Activated T-cell treated with anti-CD3 and anti-CD28 coated beads, Interleukin-2, amount 50 U/mL, for 4 hours (primary cell): Measurements from ENCODE around the gene PNMA8C. TPM values are rescaled to one million over a fixed set of nuclear protein-coding genes. Genes with fewer than 3 reads are reported as not detected.
"Not testable (repeated sequence)": the region's sequence is repeated elsewhere in the genome, so short reads cannot be mapped to it uniquely, and the experiment has no call there.

Source experiments
- ATAC-seq, 2 donors: fragments of 200-7000 bp; cut with Tn5 transposase; one replicate each; pipeline ENCODE4 v1.10.0; 2021
- DNase-seq: peaks from one replicate; pipeline ENCODE4 v3.0.0-alpha.2; 2020
- H3K27me3 Mint-ChIP-seq: one replicate; pipeline ENCODE4 v1.8.0; 2021; ENCODE audit warnings: low read depth, mixed read lengths
- H3K36me3 Mint-ChIP-seq: one replicate; pipeline ENCODE4 v1.8.0; 2022; ENCODE audit warnings: mixed read lengths; ENCODE audit not compliant: insufficient read depth
- H3K4me1 Mint-ChIP-seq: one replicate; pipeline ENCODE4 v1.8.0; 2021; ENCODE audit warnings: low read depth, mixed read lengths
- H3K4me3 Mint-ChIP-seq: one replicate; pipeline ENCODE4 v1.8.0; 2021; ENCODE audit warnings: mild to moderate bottlenecking, moderate library complexity, mixed read lengths
- H3K9me3 Mint-ChIP-seq: one replicate; pipeline ENCODE4 v1.8.0; 2021; ENCODE audit warnings: mixed read lengths
- total RNA-seq, 3 donors: library from RNA; stranded (reverse); gene quantifications; one replicate each; pipeline ENCODE4 v1.2.1, GENCODE V29; 2021

Gene PNMA8C
- total RNA-seq, 3 donors from 2014 or later = not detected

DNA sequence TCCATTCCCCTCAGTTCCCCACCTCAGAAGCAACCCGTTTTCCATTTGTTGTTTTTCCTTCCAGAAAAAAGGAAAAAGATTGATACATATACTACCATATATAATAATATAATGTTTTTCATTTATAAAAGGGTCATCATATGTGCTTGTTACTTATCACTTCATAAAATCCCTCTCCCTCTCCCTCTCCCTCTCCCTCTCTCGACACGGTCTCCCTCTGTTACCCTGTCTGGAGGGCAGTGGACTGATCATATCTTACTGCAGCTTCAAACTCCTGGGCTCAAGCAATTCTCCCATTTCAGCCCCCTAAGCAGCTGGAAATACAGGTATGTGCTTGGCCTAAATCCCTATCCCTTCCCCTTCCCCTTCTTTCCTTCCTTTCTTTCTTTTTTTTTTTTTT is 25.5 kb upstream of the PNMA8C start:
- no peak overlapping the region for H3K4me3 Mint-ChIP-seq
- no peaks in the 10 kb centered on the region for H3K4me1 Mint-ChIP-seq
- DNase-seq = no peak
- no peak for ATAC-seq
- peaks cover 2% of the 10 kb centered on the region for H3K36me3 Mint-ChIP-seq
- peaks cover 35% of the 10 kb centered on the region for H3K27me3 Mint-ChIP-seq
- peaks cover 7% of the 10 kb centered on the region for H3K9me3 Mint-ChIP-seq

DNA sequence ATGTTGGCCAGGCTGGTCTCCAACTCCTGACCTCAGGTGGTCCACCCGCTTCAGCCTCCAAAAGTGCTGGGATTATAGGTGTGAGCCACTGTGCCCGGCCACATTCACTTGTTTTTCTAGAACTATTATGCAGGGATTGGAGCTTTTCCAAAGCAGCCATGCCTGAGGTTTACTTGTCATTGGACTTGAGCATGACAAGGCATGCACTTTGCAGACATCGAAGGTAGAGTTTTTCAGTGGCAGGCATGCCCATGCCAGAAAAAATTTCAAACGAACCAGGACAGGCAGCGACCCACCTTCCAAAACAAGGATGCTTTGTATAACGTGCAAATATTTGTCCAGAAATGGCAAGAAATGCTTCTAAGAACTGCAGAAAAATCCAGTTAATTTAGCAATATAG is 24.9 kb upstream of the PNMA8C start:
- peaks cover 2% of the 10 kb centered on the region for H3K36me3 Mint-ChIP-seq

GRCh38 chr19:46452186-46452585 is 23.4 kb upstream of the PNMA8C start:
- Mint-ChIP-seq H3K9me3 (peaks cover 8% of the 10 kb centered on the region), H3K27me3 (peaks cover 33% of the 10 kb centered on the region), H3K4me3 (no peak overlapping the region), H3K4me1 (no peaks in the 10 kb centered on the region), H3K36me3 (peaks cover 2% of the 10 kb centered on the region)
- DNase-seq (no peak), ATAC-seq (no peak)

More for the DNA sequence above, 24.9 kb upstream of the PNMA8C start:
- Mint-ChIP-seq H3K4me1 (no peaks in the 10 kb centered on the region), H3K27me3 (peaks cover 36% of the 10 kb centered on the region), H3K9me3 (peaks cover 8% of the 10 kb centered on the region), H3K4me3 (no peak overlapping the region)
- no peak for ATAC-seq
- no peak for DNase-seq

- no peaks in the 10 kb centered on the region for H3K4me1 Mint-ChIP-seq
- H3K4me3 Mint-ChIP-seq = no peak overlapping the region
- no peak for DNase-seq
- no peak for ATAC-seq
- peaks cover 27% of the 10 kb centered on the region for H3K27me3 Mint-ChIP-seq
- H3K9me3 Mint-ChIP-seq = peaks cover 8% of the 10 kb centered on the region
- peaks cover 2% of the 10 kb centered on the region for H3K36me3 Mint-ChIP-seq
These were observed 22.6 kb upstream of the PNMA8C start for GRCh38 chr19:46451352-46451751.

- Mint-ChIP-seq H3K27me3 (peaks cover 28% of the 10 kb centered on the region), H3K4me3 (no peak overlapping the region), H3K36me3 (peaks cover 2% of the 10 kb centered on the region), H3K4me1 (no peaks in the 10 kb centered on the region), H3K9me3 (peaks cover 8% of the 10 kb centered on the region)
- ATAC-seq (no peak), DNase-seq (no peak)
These were observed 22.0 kb upstream of the PNMA8C start for GRCh38 chr19:46450737-46451136.

- Mint-ChIP-seq H3K4me1 (no peaks in the 10 kb centered on the region), H3K36me3 (peaks cover 2% of the 10 kb centered on the region), H3K4me3 (no peak overlapping the region), H3K9me3 (peaks cover 8% of the 10 kb centered on the region), H3K27me3 (peaks cover 19% of the 10 kb centered on the region)
- DNase-seq (no peak), ATAC-seq (no peak)
These were observed 20.5 kb upstream of the PNMA8C start for GRCh38 chr19:46449228-46449627.

DNA sequence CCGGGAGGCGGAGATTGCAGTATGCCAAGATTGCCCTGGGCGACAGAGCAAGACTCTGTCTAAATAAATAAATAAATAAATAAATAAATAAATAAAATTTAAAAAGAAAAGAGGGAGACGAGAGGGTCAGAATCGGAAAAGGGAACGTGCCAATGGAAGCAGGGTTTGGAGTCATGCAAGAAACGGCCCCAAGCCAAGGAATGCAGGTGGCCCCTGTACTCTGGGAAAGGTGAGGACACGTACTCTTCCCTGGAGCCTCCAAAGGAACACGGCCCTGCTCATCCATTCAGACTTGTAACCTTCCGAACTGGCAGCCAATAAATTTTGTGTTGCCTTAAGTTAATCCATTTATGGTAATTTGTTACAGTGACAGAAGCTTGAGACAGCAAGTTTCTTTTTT is 19.9 kb upstream of the PNMA8C start:
- Mint-ChIP-seq H3K4me1 (no peaks in the 10 kb centered on the region), H3K9me3 (peaks cover 8% of the 10 kb centered on the region), H3K27me3 (peaks cover 18% of the 10 kb centered on the region), H3K36me3 (peaks cover 2% of the 10 kb centered on the region), H3K4me3 (no peak overlapping the region)
- DNase-seq (no peak), ATAC-seq (no peak)

DNA sequence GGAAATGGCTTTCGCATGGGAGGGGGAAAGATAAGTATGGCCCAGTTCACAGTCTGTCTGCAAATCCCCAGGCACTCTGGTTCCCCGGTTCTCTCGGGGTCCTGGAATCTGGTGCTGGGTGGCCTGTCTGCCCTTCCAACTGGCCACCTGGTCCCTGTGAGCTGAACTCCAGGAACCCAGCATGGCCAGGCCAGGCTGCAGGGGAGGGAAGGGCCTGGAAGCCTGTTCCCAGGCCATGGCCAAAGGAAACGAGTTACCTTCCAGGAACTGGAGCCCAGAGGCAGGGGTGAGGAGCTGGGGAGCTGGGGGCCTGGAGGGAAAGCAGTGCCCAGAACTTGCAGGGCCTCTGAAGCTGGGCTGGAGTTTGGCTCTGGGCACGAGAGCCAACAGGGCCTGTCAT is 19.1 kb upstream of the PNMA8C start:
- Mint-ChIP-seq H3K36me3 (peaks cover 2% of the 10 kb centered on the region), H3K4me3 (no peak overlapping the region), H3K9me3 (peaks cover 8% of the 10 kb centered on the region), H3K27me3 (peaks cover 17% of the 10 kb centered on the region), H3K4me1 (peaks cover 4% of the 10 kb centered on the region)
- no peak for DNase-seq
- no peak for ATAC-seq

DNA sequence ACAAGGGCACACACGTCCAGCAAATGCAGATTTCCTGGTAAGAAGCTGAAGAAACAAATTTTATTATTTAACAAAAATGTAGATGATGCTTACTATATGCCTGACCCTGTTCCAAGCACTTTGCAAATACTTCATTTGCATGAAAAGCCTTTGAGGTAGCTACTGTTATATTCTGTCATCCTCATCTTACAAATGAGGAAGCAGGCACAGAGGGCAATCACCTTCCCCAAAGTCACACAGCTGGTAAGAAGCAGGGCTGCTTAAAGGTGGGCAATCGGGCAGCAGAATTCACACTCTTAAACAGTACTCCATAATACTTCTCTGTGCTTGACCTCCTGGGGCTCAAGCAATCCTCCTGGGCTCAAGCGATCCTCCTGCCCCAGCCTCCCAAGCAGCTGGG is 18.3 kb upstream of the PNMA8C start:
- Mint-ChIP-seq H3K36me3 (peaks cover 2% of the 10 kb centered on the region), H3K27me3 (peaks cover 17% of the 10 kb centered on the region), H3K4me1 (peaks cover 4% of the 10 kb centered on the region), H3K4me3 (no peak overlapping the region), H3K9me3 (peaks cover 8% of the 10 kb centered on the region)
- ATAC-seq = no peak
- no peak for DNase-seq

DNA sequence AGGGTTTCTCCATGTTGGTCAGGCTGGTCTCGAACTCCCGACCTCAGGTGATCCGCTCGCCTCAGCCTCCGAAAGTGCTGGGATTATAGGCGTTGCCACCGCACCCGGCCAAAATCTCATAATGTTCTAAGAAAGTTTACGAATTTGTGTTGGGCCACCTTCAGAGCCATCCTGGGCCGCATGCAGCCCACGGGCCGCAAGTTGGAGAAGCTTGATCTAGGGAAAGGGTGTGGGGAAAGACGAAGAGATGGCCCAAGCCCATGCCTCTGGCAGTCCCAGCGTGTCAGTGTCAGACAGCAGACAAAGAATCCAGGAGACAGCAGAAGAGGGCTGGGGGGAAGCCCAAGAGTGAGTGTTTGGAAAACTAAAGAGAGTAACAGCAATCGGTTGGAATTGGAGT is 17.3 kb upstream of the PNMA8C start:
- DNase-seq = no peak
- H3K9me3 Mint-ChIP-seq = peaks cover 8% of the 10 kb centered on the region
- H3K4me3 Mint-ChIP-seq = no peak overlapping the region
- ATAC-seq = no peak
- peaks cover 17% of the 10 kb centered on the region for H3K27me3 Mint-ChIP-seq
- H3K4me1 Mint-ChIP-seq = peaks cover 4% of the 10 kb centered on the region
- H3K36me3 Mint-ChIP-seq = peaks cover 2% of the 10 kb centered on the region

DNA sequence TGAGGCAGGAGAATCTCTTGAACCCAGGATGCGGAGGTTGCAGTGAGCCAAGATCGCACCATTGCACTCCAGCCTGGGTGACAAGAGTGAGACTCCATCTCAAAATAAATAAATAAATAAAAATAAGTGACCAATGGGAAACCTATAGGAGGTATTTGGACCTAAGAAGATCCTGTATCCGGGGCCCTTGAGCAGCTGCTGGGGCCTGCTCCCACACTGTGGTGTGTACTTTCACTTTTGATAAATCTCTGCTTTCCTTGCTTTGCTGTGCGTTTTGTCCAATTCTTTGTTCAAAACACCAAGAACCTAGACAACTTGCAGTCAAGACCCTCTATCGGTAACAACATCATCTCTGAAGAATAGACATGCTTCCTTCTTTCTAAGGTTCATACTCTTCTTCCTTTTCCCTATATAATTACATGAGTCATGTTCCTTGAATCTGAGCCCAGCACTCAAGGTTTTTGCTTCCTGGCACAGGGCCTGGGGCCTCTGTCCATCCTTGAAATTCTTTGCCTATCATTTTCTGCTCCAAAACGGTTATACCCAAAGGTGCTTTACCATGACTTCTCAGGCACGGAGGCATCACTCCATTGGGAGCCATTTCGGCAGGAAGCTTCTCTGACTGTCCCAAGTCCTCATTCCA is 14.2 kb upstream of the PNMA8C start:
- ATAC-seq (no peak), DNase-seq (no peak)
- Mint-ChIP-seq H3K9me3 (no peaks in the 10 kb centered on the region), H3K27me3 (peaks cover 7% of the 10 kb centered on the region), H3K4me3 (no peak overlapping the region), H3K4me1 (peaks cover 4% of the 10 kb centered on the region), H3K36me3 (no peaks in the 10 kb centered on the region)

DNA sequence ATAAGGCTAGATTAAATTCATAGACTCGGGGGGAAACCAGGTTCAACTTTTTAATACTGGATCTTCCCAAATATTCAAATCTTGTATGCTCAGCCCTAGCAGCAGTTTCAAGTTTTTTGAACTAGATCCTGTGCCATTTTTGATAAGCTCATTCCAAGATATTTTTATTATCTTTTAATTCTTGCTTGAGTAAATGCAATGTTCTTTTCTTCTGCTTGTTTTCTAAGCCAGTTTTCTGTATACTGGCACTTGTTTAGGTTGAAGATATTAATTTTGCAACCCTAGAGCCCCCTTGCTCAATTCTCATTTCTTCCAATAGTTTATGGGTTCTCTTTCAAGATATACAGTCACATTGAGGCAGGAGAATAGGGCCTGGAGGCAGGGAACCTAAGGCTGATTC is 13.1 kb upstream of the PNMA8C start:
- DNase-seq (no peak), ATAC-seq (no peak)
- H3K27me3 Mint-ChIP-seq = peaks cover 7% of the 10 kb centered on the region
- no peak overlapping the region for H3K4me3 Mint-ChIP-seq
- H3K36me3 Mint-ChIP-seq = no peaks in the 10 kb centered on the region
- no peaks in the 10 kb centered on the region for H3K9me3 Mint-ChIP-seq
- peaks cover 4% of the 10 kb centered on the region for H3K4me1 Mint-ChIP-seq

DNA sequence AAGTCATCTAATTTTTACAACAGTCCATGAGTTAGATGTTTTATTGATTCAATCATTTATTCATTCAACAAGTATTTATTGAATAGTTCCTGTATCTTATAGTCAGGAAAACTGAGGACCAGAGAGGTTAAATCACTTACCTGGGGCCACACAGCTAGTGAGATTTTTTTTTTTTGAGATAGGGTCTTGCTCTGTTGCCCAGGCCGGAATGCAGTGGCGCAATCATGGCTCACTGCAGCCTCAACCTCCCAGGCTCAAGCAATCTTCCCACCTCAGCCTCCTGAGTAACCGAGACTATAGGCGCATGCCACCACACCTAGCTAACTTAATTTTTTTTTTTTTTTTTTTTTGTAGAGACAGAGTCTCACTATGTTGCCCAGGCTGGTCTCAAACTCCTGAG is 7.0 kb upstream of the PNMA8C start:
- not testable (repeated sequence) for H3K36me3 Mint-ChIP-seq, H3K4me3 Mint-ChIP-seq, H3K9me3 Mint-ChIP-seq, H3K4me1 Mint-ChIP-seq, DNase-seq, ATAC-seq
- peaks cover 30% of the 10 kb centered on the region for H3K27me3 Mint-ChIP-seq

GRCh38 chr19:46435009-46435408 is 6.3 kb upstream of the PNMA8C start:
- H3K27me3 Mint-ChIP-seq = peaks cover 36% of the 10 kb centered on the region
- no peaks in the 10 kb centered on the region for H3K4me1 Mint-ChIP-seq
- H3K9me3 Mint-ChIP-seq = no peaks in the 10 kb centered on the region
- no peaks in the 10 kb centered on the region for H3K36me3 Mint-ChIP-seq
- no peak for DNase-seq
- ATAC-seq = no peak
- no peak overlapping the region for H3K4me3 Mint-ChIP-seq

DNA sequence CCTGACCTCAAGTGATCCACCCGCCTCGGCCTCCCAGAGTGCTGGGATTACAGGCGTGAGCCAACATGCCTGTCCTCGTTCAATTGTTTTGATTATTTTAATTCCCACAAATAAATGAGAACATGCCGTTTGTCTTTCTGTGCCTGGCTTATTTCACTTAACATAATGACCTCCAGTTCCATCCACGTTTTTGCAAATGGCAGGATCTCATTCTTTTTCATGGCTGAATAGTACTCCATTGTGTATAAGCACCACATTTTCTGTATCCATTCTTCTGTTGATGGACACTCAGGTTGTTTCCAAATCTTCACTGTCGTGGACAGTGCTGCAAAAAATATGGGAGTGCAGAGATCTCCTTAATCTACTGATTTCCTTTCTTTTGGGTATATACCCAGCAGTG is 4.7 kb upstream of the PNMA8C start:
- ATAC-seq, H3K9me3 Mint-ChIP-seq, H3K4me3 Mint-ChIP-seq, H3K36me3 Mint-ChIP-seq, H3K4me1 Mint-ChIP-seq, DNase-seq: not testable (repeated sequence)
- peaks cover 47% of the 10 kb centered on the region for H3K27me3 Mint-ChIP-seq

GRCh38 chr19:46431824-46432223 is 3.1 kb upstream of the PNMA8C start:
- peaks cover 62% of the 10 kb centered on the region for H3K27me3 Mint-ChIP-seq

More at GRCh38 chr19:46431824-46432223, 3.1 kb upstream of the PNMA8C start:
- peaks cover 24% of the 10 kb centered on the region for H3K4me1 Mint-ChIP-seq
- no peaks in the 10 kb centered on the region for H3K36me3 Mint-ChIP-seq
- no peak overlapping the region for H3K4me3 Mint-ChIP-seq
- DNase-seq (no peak), ATAC-seq (no peak)
- no peaks in the 10 kb centered on the region for H3K9me3 Mint-ChIP-seq
